ENCODE measurements around the gene OXER1.

The OXER1 gene

GRCh38 chr2:42762155-42762554, 1.8 kb downstream of the OXER1 start:
- H3K27ac ChIP-seq, result no peak overlapping the region
- TF ChIP-seq ZFX (IDR thresholded peaks at IDR 0.05; ENCODE audit: borderline replicate concordance), result no peak
- TF ChIP-seq CTCF (IDR thresholded peaks at IDR 0.05), result no peak

- TF ChIP-seq CTCF (IDR thresholded peaks at IDR 0.05) (no peak), ZFX (IDR thresholded peaks at IDR 0.05; ENCODE audit: borderline replicate concordance) (no peak)
- no peak overlapping the region for H3K27ac ChIP-seq
Measured at GRCh38 chr2:42761554-42761953, 2.4 kb downstream of the OXER1 start.

GRCh38 chr2:42758751-42759150, 5.2 kb downstream of the OXER1 start:
- H3K27ac ChIP-seq, result no peak overlapping the region
- no peak for TF ChIP-seq ZFX (IDR thresholded peaks at IDR 0.05; ENCODE audit: borderline replicate concordance)
- no peak for TF ChIP-seq CTCF (IDR thresholded peaks at IDR 0.05)

GRCh38 chr2:42757981-42758740, 5.8 kb downstream of the OXER1 start:
- H3K27ac ChIP-seq, result no peak overlapping the region
- TF ChIP-seq ZFX (IDR thresholded peaks at IDR 0.05; ENCODE audit: borderline replicate concordance) (no peak), CTCF (IDR thresholded peaks at IDR 0.05) (no peak)

- no peak overlapping the region for H3K27ac ChIP-seq
- TF ChIP-seq ZFX (IDR thresholded peaks at IDR 0.05; ENCODE audit: borderline replicate concordance), result no peak
- TF ChIP-seq CTCF (IDR thresholded peaks at IDR 0.05), result no peak
Measured at GRCh38 chr2:42756966-42757513, 6.9 kb downstream of the OXER1 start.

- no peak overlapping the region for H3K27ac ChIP-seq
- no peak for TF ChIP-seq CTCF (IDR thresholded peaks at IDR 0.05)
- TF ChIP-seq ZFX (IDR thresholded peaks at IDR 0.05; ENCODE audit: borderline replicate concordance), result no peak
Measured at GRCh38 chr2:42756150-42756775, 7.7 kb downstream of the OXER1 start.

All from 22Rv1 (cell line).